Measurements from ENCODE around the gene KLHL22.
"Not testable (repeated sequence)": the region's sequence is repeated elsewhere in the genome, so short reads cannot be mapped to it uniquely, and the experiment has no call there.

The KLHL22 gene, protein sequence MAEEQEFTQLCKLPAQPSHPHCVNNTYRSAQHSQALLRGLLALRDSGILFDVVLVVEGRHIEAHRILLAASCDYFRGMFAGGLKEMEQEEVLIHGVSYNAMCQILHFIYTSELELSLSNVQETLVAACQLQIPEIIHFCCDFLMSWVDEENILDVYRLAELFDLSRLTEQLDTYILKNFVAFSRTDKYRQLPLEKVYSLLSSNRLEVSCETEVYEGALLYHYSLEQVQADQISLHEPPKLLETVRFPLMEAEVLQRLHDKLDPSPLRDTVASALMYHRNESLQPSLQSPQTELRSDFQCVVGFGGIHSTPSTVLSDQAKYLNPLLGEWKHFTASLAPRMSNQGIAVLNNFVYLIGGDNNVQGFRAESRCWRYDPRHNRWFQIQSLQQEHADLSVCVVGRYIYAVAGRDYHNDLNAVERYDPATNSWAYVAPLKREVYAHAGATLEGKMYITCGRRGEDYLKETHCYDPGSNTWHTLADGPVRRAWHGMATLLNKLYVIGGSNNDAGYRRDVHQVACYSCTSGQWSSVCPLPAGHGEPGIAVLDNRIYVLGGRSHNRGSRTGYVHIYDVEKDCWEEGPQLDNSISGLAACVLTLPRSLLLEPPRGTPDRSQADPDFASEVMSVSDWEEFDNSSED

DNA sequence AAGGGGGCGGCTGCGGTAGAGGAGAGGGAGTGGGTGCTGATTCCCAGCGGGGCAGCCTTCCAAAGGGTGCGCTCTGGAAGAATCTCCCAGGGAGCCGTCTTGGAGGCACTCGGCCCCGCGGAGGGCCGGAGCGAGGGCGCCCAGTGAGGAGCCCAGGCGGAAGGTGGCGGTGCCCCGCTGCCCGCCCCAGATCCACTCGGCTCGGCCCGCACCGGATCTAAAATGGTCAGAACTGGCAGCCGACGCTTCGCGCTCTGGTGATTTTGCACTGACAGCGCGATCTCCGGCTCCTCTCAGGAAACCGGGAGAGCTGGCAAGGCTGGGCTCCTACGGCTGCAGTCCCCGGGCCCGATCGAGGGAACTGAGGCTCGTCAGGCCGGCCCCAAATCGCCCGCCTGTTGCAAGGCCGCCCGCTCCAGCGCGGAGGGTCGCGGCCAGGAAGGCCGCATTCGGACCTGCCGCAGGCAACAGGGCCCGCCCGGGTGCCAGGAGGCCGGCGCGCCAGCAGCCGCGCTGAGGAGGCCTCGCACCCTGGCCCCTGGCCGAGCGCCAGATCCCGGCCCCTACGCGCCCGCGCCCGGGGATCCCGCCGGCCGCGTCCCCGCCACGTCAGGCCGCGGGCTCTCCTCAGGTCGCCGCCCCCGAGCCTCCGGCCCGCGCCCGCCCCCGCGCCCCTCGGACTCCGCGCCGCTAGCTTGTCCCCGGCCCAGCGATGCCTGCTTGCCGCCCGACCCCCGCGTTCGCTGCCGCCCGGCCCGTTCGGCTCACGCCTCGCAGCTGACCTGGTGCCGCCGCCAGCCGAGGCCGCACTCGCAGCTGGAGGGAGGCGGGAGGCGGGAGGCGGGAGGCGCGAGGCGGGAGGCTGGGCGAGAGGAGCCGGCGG lies at the start of gene KLHL22:
TSS of gene KLHL22 (minus strand) at position 818 of the 883 bp plus-strand sequence. CDS start 6,584 bp downstream, outside the sequence.
- DNase-seq (ENCODE audit: low read depth in 3 of 3, low spot score in 1 of 3): no peak

DNA sequence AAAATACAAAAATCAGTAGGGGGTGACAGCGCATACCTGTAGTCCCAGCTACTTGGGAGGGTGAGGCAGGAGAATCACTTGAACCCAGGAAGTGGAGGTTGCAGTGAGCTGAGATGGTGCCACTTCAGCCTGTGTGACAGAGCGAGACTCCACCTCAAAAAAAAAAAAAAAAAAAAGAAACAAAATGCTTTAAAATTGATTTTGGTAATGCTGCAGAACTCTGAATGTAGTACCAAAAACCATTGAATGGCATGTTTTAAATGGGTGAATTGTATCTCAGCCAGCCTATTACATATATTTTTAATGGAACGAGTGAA lies 49.7 kb upstream of the KLHL22 start:
- DNase-seq (ENCODE audit: low read depth in 3 of 3, low spot score in 1 of 3): not testable (repeated sequence)

DNA sequence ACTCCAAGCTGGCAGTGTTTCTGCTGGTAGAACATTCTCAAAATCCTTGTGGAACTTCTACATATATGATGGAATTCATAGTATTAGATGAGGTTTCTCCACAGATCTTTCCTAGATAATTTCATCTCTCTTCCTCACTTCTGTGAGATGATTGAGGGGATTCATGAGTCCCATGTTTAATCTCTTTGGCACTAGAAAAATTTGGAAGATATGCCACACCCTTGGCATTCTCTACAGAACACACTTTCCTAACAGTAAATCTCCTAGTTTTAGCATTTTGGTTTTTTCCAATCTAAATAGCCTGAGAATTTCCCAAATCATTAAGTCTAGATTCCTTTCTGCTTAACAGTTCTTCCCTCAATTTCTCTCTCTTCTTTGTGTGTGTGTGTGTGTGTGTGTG lies 47.1 kb upstream of the KLHL22 start:
- no peak for DNase-seq (ENCODE audit: low read depth in 3 of 3, low spot score in 1 of 3)

DNA sequence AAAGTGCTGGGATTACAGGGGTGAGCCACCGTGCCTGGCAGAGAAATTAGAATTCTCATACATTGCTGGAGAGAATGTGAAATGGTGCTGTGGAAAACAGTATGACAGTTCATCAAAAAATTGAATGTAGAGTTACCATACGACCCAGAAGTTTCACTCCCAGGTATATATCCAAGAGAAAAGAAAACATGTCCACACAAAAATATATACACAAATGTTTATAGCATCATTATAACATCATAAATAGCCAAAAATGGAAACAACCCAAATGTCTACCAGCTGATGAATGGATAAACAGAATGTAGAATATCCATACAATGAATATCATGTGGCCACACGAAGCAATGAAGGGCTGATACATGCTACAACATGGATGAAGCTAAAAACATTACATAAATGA lies 46.5 kb upstream of the KLHL22 start:
- no peak for DNase-seq (ENCODE audit: low read depth in 3 of 3, low spot score in 1 of 3)

DNA sequence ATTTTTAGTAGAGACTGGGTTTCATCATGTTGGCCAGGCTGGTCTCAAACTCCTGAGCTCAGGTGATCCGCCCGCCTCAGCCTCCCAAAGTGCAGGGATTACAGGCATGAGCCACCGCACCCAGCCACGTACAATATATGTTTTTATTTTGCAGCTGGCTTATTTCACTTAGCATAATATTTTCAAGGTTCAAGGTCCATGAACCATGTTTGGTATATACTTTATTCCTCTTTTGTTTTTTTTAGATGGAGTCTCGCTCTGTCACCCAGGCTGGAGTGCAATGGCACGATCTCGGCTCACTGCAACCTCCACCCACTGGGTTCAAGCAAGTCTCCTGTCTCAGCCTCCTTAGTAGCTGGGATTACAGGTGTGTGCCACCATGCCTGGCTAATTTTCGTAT lies 43.3 kb upstream of the KLHL22 start:
- DNase-seq (ENCODE audit: low read depth in 3 of 3, low spot score in 1 of 3): not testable (repeated sequence)

DNA sequence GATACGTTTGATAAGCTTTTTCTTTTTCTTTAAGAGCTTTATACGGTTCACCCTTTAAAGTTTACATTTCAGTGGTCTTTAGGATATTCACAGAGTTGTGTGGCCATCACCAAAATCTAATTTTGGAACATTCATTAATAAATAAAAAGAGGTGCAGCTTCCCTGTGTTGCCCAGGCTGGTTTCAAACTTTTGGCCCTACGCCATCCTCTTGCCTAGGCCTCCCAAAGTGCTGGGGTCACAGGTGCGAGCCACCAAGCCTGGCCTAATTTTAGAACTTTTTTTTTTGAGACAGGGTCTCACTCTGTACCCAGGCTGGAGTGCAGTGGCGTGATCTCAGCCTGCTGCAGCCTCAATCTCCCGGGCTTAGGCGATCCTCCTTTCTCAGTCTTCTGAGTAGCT lies 42.4 kb upstream of the KLHL22 start:
- DNase-seq (ENCODE audit: low read depth in 3 of 3, low spot score in 1 of 3): no peak

DNA sequence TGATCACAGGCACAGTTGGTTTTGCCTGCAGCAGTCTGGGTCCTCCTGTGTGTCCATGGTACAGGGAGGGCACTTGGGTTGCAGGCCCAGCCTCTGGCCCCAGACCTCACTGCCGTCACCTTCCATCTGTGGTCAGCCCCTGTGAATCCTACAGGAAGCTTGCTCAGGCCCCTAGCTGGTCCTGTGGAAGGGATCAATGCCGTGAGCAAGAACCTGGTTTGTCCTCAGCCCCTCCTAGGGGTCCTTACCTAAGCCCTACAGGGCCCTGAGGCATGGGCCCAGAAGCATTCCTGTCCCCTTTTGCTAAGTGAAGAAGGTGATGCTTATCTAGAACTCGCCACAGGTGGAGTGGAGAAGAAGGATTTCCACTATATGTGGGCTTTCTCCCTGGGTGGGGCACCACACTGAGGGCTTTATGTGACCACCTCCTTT lies 41.7 kb upstream of the KLHL22 start:
- no peak for DNase-seq (ENCODE audit: low read depth in 3 of 3, low spot score in 1 of 3)

DNA sequence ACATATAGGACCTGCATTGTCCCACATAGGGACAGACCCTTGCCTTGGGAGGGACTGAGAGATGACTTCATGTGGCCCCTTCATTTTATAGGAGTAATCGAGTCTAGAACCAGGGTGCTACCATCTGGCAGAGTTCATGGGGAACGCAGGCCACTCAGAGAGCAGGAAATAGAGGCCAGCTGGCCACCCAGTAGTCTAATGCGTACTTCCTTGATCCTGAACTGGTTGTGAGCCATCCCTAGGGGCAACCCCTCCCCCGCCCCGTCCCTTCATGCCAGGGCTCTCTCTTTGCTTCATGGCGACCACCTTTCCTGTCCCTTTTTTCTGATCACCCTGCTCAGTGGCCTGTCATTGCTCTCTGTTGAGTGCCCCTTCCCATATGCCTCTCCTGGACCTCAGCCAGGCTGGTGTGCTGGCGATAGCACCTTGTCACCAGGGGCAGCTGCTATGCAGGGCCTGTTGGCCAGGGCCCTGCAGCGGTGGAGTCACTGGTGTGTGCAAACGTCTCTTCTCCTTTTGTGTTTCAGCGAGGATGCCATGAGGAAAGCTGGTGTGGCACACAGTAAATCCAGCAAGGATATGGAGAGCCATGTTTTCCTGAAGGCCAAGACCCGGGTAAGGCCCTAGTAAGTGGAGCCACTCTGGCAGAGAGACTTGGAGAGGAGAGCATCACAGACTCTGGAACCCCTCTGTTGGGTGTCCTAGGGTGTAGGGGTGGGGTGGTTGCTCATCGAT lies 41.2 kb upstream of the KLHL22 start:
- no peak for DNase-seq (ENCODE audit: low read depth in 3 of 3, low spot score in 1 of 3)

DNA sequence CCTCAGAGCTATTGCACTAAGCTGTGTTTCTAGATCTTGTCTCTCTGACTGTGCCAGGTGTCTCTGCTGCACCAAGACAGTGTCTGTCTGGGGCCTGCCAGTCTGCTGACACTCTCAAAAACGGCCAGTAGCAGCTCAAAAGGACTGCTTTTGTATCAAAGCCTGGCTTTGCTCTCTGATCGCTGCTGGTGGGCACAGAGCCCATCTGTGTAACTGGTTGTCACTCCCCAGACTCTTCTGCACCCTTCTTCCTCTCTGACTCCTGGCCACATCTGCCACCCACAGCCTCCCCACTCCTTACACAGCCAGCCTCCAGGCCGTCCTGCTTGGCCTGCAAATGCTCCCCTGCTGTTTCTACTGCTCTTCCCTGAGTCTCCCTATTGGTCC lies 38.3 kb upstream of the KLHL22 start:
- no peak for DNase-seq (ENCODE audit: low read depth in 3 of 3, low spot score in 1 of 3)

DNA sequence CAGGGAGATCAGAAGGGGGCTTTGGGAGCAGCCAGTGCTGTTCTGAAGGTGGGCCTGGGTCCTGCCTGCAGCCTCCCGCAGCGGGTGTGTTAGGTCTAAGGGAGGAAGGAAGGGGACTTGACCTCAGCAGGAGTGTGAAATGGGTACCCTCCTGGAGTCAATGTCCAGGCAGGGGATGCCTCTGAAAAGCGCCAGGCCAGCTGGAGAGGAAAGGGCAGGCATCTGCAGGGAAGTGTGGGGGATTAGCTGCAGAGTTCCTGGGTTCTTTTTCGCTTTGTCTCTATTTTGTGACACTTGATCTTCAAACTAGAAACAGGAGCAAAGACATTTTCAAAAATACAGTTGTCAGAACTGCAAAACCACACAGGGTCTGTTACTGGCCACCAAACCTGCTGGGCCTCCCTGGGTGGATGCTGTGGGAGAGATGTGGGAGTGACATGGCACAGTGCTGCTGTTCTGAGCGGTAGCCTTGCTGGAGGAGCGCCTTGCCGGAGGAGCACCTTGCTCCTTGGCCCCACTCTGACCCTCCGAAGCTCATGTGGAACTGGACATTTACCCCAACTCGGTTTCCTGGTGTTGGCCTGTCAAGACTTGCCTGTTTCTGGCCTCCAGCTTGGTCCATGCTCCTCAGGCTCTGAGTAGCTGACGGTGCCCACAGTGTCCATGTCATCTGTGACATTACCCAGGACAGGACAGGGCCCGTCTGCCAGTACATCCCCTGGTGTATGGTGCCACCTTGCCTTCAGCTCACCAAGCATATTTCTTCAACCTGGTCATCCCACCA lies 37.7 kb upstream of the KLHL22 start:
- DNase-seq (ENCODE audit: low read depth in 3 of 3, low spot score in 1 of 3): no peak

DNA sequence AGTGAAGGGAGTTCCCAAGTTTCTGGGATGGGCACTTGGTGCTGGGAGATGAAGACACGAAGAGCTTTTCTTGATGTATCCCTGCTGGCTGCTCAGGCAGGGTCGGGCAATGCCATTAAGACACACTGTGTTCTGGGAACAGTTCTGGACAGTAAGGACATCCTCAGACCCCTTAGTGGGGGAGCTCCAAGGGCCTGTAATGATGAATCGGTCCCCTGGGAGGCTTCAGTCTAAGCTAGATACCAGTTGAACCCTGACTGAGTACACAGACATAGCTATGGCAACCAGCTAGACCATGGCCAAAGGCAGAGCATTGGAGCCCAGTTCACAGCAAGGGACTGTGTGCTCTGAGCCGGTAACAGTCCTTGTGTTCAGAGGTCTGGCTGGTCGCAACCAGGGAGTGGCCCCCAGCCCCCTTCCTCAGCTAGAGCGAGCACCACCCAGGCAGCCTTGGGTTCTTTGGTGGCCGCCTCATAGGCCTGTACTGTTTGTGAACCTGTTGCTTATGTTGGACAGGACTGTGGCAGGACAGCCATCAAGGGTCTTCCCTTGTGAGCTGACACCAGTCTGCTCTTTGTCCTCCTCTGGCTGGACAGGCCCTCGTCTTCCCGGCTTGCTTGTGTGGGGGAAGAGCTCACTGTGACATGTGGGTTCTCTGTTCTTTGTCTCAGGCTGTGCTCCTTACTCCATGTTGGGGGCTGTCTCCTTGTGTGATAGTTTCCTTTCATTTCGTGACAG lies 36.8 kb upstream of the KLHL22 start:
- DNase-seq (ENCODE audit: low read depth in 3 of 3, low spot score in 1 of 3): no peak

DNA sequence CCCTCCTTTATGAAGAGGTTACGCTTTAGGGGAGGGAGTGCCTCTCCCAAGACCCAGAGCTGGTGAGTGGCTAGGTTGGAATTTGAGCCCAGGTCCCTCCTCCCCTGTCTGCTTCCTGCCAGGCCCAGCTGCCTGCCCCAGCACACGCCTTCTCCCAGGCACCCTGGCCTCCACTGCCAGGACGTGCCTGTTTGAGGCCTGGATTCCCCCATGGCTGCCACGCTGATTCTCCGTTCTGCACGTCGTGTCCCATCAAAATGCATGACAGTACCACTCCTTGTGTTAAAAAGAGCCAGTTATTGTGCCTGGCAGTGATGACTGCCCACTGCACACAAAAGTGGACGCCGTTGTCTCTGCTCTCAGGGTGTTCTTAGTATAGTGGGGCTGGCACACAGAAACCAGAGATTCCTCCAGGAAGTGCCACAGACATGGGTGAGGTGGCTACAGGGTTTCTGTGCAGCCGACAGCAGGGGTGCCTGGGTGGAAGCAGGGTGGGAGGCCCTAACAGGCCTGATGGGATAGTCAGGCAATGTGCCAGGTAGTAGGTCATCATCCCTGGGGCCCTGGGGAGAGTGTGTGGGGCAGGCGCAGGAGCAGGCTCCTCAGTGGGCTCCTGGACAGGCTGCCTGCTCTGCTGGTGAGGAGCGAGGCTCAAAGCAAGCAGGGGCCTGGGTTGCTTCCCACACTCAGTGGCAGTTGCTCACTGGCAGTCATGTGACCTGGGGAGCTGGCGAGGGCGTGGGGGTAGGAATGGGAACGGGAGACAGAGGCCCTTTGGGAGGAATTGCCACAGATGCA lies 36.0 kb upstream of the KLHL22 start:
- no peak for DNase-seq (ENCODE audit: low read depth in 3 of 3, low spot score in 1 of 3)

DNA sequence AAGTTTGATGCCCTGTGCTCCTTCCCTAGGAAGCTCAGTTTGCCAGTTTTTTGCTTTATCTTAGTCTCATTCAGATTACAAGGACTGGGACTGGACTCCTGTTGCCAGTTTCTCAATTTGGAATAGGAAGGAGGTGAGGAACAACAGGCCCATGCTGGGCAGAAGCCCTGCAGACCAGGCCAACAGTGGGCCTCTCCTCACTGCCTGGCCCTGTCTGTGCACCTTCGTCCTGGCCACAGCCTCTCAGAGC lies 35.5 kb upstream of the KLHL22 start:
- DNase-seq (ENCODE audit: low read depth in 3 of 3, low spot score in 1 of 3): no peak

DNA sequence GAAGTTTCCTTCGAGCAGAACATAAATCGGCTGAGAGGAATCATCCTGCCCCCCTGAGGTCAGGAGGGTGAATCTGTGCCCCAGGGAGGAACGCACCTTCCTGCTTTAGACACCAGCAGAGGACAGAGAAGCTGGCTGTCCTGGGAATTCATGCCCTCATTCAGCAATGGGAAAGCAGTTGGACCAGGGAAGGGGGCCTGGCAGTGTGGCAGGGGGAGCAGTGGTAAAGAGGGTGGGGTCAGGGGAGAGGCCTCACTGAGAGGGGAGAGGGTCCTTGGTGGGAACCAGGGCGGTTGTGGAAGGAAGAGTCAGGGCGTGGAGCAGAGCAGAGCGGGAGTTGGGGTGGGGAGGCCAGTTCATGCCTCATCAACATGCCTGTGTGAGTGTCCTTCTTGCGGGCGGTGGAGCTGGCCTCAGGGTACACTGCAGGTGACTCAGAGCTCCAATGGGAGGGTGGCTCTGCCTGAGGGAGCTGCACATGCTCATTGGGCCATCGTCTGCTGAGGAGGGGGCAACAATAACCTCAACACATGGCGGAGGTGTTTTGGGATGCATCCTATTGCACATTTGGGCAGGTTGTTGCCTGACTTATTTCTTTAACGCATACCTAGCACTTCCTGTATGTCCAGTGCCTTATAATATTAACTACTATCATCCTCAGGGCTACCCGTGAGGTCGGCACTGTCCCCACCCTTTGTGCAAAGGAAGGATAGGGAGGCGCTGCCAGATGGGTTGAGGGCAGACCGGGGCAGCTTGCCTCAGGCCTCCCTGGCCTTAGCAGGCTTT lies 35.0 kb upstream of the KLHL22 start:
- DNase-seq (ENCODE audit: low read depth in 3 of 3, low spot score in 1 of 3): no peak

DNA sequence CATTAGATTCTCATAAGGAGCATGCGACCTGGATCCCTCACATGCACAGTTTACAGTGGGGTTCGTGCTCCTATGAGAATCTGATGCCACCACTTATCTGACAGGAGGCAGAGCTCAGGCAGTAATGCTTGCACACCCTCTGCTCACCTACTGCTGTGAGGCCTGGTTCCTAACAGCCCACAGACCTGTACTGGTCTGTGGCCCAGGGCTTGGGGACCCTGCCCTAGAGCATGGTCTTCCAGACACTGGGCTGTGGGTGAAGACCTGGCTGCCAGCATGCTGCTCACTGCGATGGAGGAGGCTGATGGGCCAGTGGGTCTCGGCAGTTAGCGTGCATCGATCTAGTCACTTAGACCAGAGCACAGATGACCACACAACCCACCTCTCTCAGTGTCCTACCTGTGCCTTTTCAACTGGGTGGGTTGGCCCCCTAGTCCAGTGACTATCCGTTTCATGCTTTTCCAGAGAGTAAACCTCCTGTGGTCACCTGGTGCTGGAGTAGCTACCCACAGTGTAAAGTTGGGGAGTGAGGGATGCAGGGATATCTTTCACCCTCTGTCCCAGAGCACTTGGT lies 32.9 kb upstream of the KLHL22 start:
- no peak for DNase-seq (ENCODE audit: low read depth in 3 of 3, low spot score in 1 of 3)

DNA sequence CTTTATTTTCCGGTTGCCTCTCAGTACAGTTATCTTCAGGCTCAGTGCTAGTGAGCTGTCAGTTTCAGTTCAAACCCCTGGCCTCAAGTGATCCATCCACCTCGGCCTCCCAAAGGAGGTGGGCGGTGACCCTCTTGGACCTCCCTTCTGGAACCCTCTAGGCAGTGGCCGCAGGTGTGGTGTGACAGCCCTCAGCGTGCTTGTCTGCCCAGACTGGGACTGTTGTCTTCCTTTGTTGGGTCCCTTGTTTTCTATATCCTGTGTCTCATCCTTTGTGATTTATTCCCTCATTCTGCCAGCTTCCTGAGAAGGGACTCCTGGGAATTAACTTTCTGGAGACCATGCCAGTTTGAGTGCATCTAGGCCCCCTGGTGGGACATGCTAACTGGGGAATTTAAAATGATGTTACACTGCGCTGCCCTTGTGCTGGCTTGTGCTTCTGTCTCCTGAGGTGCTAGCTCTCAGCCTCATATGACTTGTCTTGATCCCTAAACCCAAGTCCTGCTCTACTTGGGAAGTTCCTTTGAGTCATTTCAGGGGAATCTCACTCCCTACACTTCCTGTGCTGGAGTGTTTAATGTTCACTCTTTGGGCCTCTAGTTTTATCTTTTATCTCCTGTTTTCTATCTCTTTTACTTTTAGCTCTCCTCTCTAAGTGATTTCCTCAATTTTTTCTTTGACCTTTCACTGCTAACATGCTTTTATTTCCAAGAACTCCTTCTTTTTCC lies 31.2 kb upstream of the KLHL22 start:
- no peak for DNase-seq (ENCODE audit: low read depth in 3 of 3, low spot score in 1 of 3)

DNA sequence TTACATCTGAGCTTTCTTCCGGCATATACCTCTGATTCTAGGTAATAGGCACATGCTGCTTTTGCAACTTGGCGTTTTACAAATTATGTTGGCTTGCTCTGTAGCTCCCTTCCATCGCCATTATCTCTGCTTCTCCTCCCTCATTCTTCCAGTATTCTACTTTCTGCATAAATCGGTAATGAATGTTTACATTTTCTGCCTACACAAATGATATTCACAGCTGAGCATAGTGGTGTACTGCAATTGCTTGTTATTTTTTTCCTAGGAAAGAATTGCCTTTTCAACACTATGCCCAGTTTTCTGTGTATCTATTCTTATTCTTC lies 30.7 kb upstream of the KLHL22 start:
- DNase-seq (ENCODE audit: low read depth in 3 of 3, low spot score in 1 of 3): no peak

DNA sequence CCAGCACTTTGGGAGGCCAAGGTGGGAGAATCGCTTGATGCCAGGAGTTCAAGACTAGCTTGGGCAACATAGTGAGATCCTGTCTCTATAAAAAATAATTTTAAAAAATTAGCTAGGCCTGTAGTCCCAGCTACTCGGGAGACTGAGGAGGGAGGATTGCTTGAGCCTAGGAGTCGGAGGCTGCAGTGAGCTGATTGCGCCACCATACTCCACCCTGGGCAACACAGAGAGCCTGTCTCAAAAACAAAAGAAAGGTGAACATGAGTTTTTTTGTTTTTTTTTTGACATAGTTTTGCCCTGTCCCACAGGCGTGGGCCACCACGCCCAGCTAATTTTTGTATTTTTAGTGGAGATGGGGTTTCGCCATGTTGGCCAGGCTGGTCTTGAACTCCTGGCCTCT lies 29.5 kb upstream of the KLHL22 start:
- DNase-seq (ENCODE audit: low read depth in 3 of 3, low spot score in 1 of 3): no peak

Measured in stimulated activated CD4-positive, alpha-beta T cell treated with anti-CD3 and anti-CD28 coated beads, TNF-alpha, amount 100 ng/mL, for 1 hour (primary cell).